B cell (primary cell): ENCODE results near the gene BDP1. TPM values are rescaled to one million over a fixed set of nuclear protein-coding genes. Genes with fewer than 3 reads are reported as not detected.
"Not testable (repeated sequence)": the region's sequence is repeated elsewhere in the genome, so short reads cannot be mapped to it uniquely, and the experiment has no call there.

ENCODE experiments used
- ATAC-seq: fragments of 200-7000 bp; cut with Tn5 transposase; one replicate; pipeline ENCODE4 v1.10.0; 2021; ENCODE audit warnings: low read depth, mild to moderate bottlenecking, moderate number of reproducible peaks, moderate library complexity
- CTCF ChIA-PET: fragments of 350-600 bp; sonication (Branson Sonifier 250); formaldehyde crosslinking; loops from one replicate; lab custom pipeline; 2021; ENCODE audit warnings: antibody characterized with exemption, inconsistent platforms; lab: Charles Lee
- POLR2A ChIA-PET: fragments of 350-600 bp; sonication (Branson Sonifier 250); formaldehyde crosslinking; loops from one replicate; lab custom pipeline; 2021; ENCODE audit warnings: antibody characterized with exemption; lab: Charles Lee
- DNase-seq: peaks from one replicate; pipeline ENCODE4 v3.0.0; 2013
- H2AFZ ChIP-seq: 2 replicates; pipeline ENCODE4 v1.6.1; 2012; ENCODE audit warnings: mild to moderate bottlenecking, low read depth, low read length; ENCODE audit not compliant: insufficient read depth, poor library complexity, severe bottlenecking
- H3K27ac ChIP-seq, 2 donors: 1 replicate in 1 of 2; 2 replicates in 1 of 2; pipeline ENCODE4 v1.5.1; 2012 to 2013; ENCODE audit warnings: low read length in 2 of 2, mild to moderate bottlenecking in 2 of 2, moderate library complexity in 1 of 2
- H3K27me3 ChIP-seq, 4 experiments: fragments of 200-600 bp in 1 of 4; sonication (generic) in 1 of 4; replicated peaks in 1 of 4; 1 replicate in 2 of 4; 2 replicates in 2 of 4; pipeline versions ENCODE4 v1.6.1 to v1.7.0; 2013 to 2016; ENCODE audit warnings: low read length in 3 of 4, mild to moderate bottlenecking in 2 of 4, mixed read lengths in 1 of 4, moderate library complexity in 1 of 4; ENCODE audit not compliant: insufficient read depth in 4 of 4, control insufficient read depth in 3 of 4; ENCODE audit errors: control extremely low read depth in 1 of 4
- H3K36me3 ChIP-seq, 2 experiments: replicated peaks in 1 of 2; 1 replicate in 1 of 2; 2 replicates in 1 of 2; pipeline versions ENCODE4 v1.6.1 to v1.7.1; 2013; ENCODE audit warnings: low read length in 1 of 2; ENCODE audit not compliant: insufficient read depth in 2 of 2, control insufficient read depth in 1 of 2; ENCODE audit errors: control extremely low read depth in 1 of 2, extremely low read depth in 1 of 2
- H3K4me1 ChIP-seq, 2 donors: fragments of 200-600 bp in 1 of 2; sonication (generic) in 1 of 2; 1 replicate in 1 of 2; 2 replicates in 1 of 2; pipeline versions ENCODE4 v1.5.1 to v1.6.1; 2013 to 2017; ENCODE audit warnings: low read length in 2 of 2; ENCODE audit not compliant: control insufficient read depth in 2 of 2, insufficient read depth in 2 of 2
- H3K4me2 ChIP-seq: replicated peaks from 2 replicates; pipeline ENCODE3; 2012; ENCODE audit warnings: mild to moderate bottlenecking, low read depth, low read length; ENCODE audit not compliant: poor library complexity, severe bottlenecking
- H3K4me3 ChIP-seq, 5 experiments: fragments of 200-600 bp in 1 of 5; sonication (generic) in 1 of 5; 1 replicate in 3 of 5; 2 replicates in 2 of 5; pipeline versions ENCODE4 v1.5.1 to v1.7.0; 2011 to 2016; ENCODE audit warnings: low read length in 4 of 5, mild to moderate bottlenecking in 4 of 5, low read depth in 2 of 5, control low read depth in 1 of 5, moderate library complexity in 1 of 5; ENCODE audit not compliant: insufficient read depth in 1 of 5; ENCODE audit errors: control extremely low read depth in 1 of 5, extremely low read depth in 1 of 5
- H3K79me2 ChIP-seq: fragments of 200-600 bp; sonication (generic); one replicate; pipeline ENCODE4 v1.6.0; 2016; ENCODE audit warnings: low read length; ENCODE audit not compliant: control insufficient read depth, insufficient read depth
- H3K9ac ChIP-seq: fragments of 200-600 bp; sonication (generic); 2 replicates; pipeline ENCODE4 v1.6.1; 2017; ENCODE audit warnings: mild to moderate bottlenecking, low read length, moderate library complexity
- H3K9me3 ChIP-seq, 3 donors: one replicate each; pipeline versions ENCODE4 v1.6.1 to v1.7.1; 2013; ENCODE audit warnings: low read length in 2 of 3; ENCODE audit not compliant: control insufficient read depth in 2 of 3, insufficient read depth in 1 of 3; ENCODE audit errors: control extremely low read depth in 1 of 3
- H4K20me1 ChIP-seq: 2 replicates; pipeline ENCODE4 v1.6.0; 2012; ENCODE audit warnings: mild to moderate bottlenecking, low read length; ENCODE audit not compliant: insufficient read depth, control insufficient read depth, poor library complexity, severe bottlenecking
- H3K27ac Mint-ChIP-seq: one replicate; pipeline ENCODE4 v1.8.0; 2021; ENCODE audit warnings: mixed read lengths
- H3K27me3 Mint-ChIP-seq: one replicate; pipeline ENCODE4 v1.8.0; 2021; ENCODE audit warnings: mixed read lengths
- H3K4me1 Mint-ChIP-seq: one replicate; pipeline ENCODE4 v1.8.0; 2021; ENCODE audit warnings: mixed read lengths
- H3K4me3 Mint-ChIP-seq: one replicate; pipeline ENCODE4 v1.8.0; 2021; ENCODE audit warnings: mixed read lengths
- H3K9me3 Mint-ChIP-seq: one replicate; pipeline ENCODE4 v1.8.0; 2022; ENCODE audit warnings: mixed read lengths; ENCODE audit not compliant: insufficient read depth
- CTCF ChIP-seq: fragments of 200-600 bp; IDR thresholded peaks from one replicate; pipeline ENCODE4 v1.8.0; 2022; ENCODE audit warnings: antibody characterized with exemption, mild to moderate bottlenecking
- EZH2 ChIP-seq: IDR thresholded peaks from 2 replicates; pipeline ENCODE4 v1.6.1; 2012; ENCODE audit warnings: borderline replicate concordance, low read depth, mild to moderate bottlenecking, moderate library complexity, low read length; ENCODE audit not compliant: insufficient read depth, poor library complexity, severe bottlenecking
- WGBS: methylation state at CpG from one replicate; pipeline ENCODE4 v1.1.5; 2013; ENCODE audit warnings: missing lambda C conversion rate; ENCODE audit not compliant: insufficient coverage; 5-methylcytosine and 5-hydroxymethylcytosine counted together
- intact Hi-C: fragments of 100-400 bp; cut with micrococcal nuclease; formaldehyde crosslinking; loops from one replicate; pipeline ENCODE4 v1.10.0; 2022
- polyA minus RNA-seq: library from RNA; depleted of rRNA, polyadenylated mRNA; stranded (reverse); fragments of >200 nt; gene quantifications from 2 replicates; pipeline ENCODE4 v1.2.3, GENCODE V29; 2012
- polyA plus RNA-seq: library from polyadenylated mRNA; depleted of rRNA; stranded (reverse); fragments of >200 nt; gene quantifications from 2 replicates; pipeline ENCODE4 v1.2.3, GENCODE V29; 2012
- total RNA-seq, 2 donors: library from RNA; stranded (reverse); fragments of 120-200 nt in 1 of 2; gene quantifications; 1 replicate in 1 of 2; 2 replicates in 1 of 2; pipeline versions ENCODE4 v1.2.3 to v1.2.4, GENCODE V29; 2013 to 2022

Gene BDP1
- total RNA-seq (59.4 and 63.9 TPM in 2 replicates), polyA plus RNA-seq (7.9 and 13.0 TPM in 2 replicates), polyA minus RNA-seq (33.7 and 39.0 TPM in 2 replicates)
- 54.2 TPM for total RNA-seq (2013)

GRCh38 chr5:71455427-71456361, at the start of gene BDP1:
Gene BDP1, plus strand, starts transcription at chr5:71455651. Its CDS starts 227 bp downstream, at chr5:71455878.
- ChIA-PET POLR2A (interaction anchor here (0.6 to 0.8 kb wide), 2 partner anchors 132 to 142 kb away, joined by 5 to 9 read pairs; no protein-coding TSS in a partner anchor), CTCF (interaction anchor here (1.2 kb wide), 1 partner anchor 20 kb away, joined by 3 read pairs; no protein-coding TSS in a partner anchor)
- Histone ChIP-seq H3K4me1 (peaks cover 17% of the 10 kb centered on the region in 2 donors), H3K27me3 (peaks cover 0 to 7% (median 5%) of the 10 kb centered on the region in 4 experiments), H2AFZ (peak within 1 kb of the TSS; percentile 85), H3K36me3 (peaks cover 8 to 20% of the 10 kb centered on the region in 2 experiments), H3K9me3 (no peaks in the 10 kb centered on the region), H3K4me3 (peak within 1 kb of the TSS; percentile 71 to 99 (median 90)), H4K20me1 (peaks cover 6% of the 10 kb centered on the region), H3K4me2 (peak within 1 kb of the TSS; percentile 86), H3K27ac (peak within 1 kb of the TSS; percentile 87 to 92), H3K79me2 (peaks cover 54% of the 10 kb centered on the region), H3K9ac (peak within 1 kb of the TSS; percentile 96)
- intact Hi-C loops: loop anchor here (1.0 to 10.0 kb wide), 3 partner anchors 132 to 1362 kb away; partner anchors contain the start of genes MCCC2 and TNPO1
- H3K4me3 Mint-ChIP-seq: peak within 1 kb of the TSS; percentile 94
- H3K9me3 Mint-ChIP-seq: no peaks in the 10 kb centered on the region
- TF ChIP-seq CTCF (peak; percentile 68), EZH2 (no peak)
- ATAC-seq: peak; percentile 86
- peaks cover 24% of the 10 kb centered on the region for H3K4me1 Mint-ChIP-seq
- peaks cover 7% of the 10 kb centered on the region for H3K27me3 Mint-ChIP-seq
- DNase-seq: peak; percentile 97
- H3K27ac Mint-ChIP-seq: peak within 1 kb of the TSS; percentile 97
- WGBS: under 1% methylated on average over 47 of the region's 50 CpGs

GRCh38 chr5:71410088-71410487, 45.4 kb upstream of the BDP1 start:
- not testable (repeated sequence) for H3K9ac ChIP-seq

GRCh38 chr5:71415626-71416025, 39.8 kb upstream of the BDP1 start:
- ATAC-seq, H3K27me3 ChIP-seq, H3K4me1 ChIP-seq, H3K79me2 ChIP-seq, POLR2A ChIA-PET, intact Hi-C loops, H4K20me1 ChIP-seq, CTCF ChIA-PET, H3K36me3 ChIP-seq, H3K27ac ChIP-seq, DNase-seq, H3K9ac ChIP-seq, H3K9me3 ChIP-seq, H3K4me3 Mint-ChIP-seq, H3K27ac Mint-ChIP-seq, H3K4me1 Mint-ChIP-seq, H3K9me3 Mint-ChIP-seq, H3K4me2 ChIP-seq, H3K4me3 ChIP-seq, H2AFZ ChIP-seq: not testable (repeated sequence)
- WGBS: no CpG with 5 or more reads among the region's 2 CpGs
- H3K27me3 Mint-ChIP-seq: peaks cover 39% of the 10 kb centered on the region

More at GRCh38 chr5:71410088-71410487, 45.4 kb upstream of the BDP1 start:
- H4K20me1 ChIP-seq, H3K27ac ChIP-seq, H3K79me2 ChIP-seq, H3K27ac Mint-ChIP-seq, H3K4me1 Mint-ChIP-seq, intact Hi-C loops, H3K4me2 ChIP-seq, H2AFZ ChIP-seq, H3K4me1 ChIP-seq, H3K27me3 ChIP-seq, H3K9me3 Mint-ChIP-seq, POLR2A ChIA-PET, H3K4me3 Mint-ChIP-seq, H3K9me3 ChIP-seq, H3K36me3 ChIP-seq, CTCF ChIA-PET, H3K4me3 ChIP-seq, ATAC-seq: not testable (repeated sequence)
- WGBS: 67% methylated on average over 1 of the region's 2 CpGs
- peak; percentile 2 for DNase-seq
- H3K27me3 Mint-ChIP-seq: peaks cover 18% of the 10 kb centered on the region
